Right atrium auricular region (tissue), 2 donors: ENCODE data around the gene EPHB3. TPM values are rescaled to one million over a fixed set of nuclear protein-coding genes. Genes with fewer than 3 reads are reported as not detected.
A peak's percentile ranks its signal among the peaks of the same experiment; 100 is the strongest.

Experiments used
- DNase-seq: peaks from one replicate; pipeline ENCODE4 v3.0.0-alpha.2; 2019; ENCODE audit warnings: low spot score
- H3K27ac ChIP-seq, 2 donors: fragments of 200-600 bp; sonication (generic); 1 replicate in 1 of 2; 2 replicates in 1 of 2; pipeline ENCODE4 v1.5.1; 2016 to 2019
- H3K27me3 ChIP-seq, 2 donors: fragments of 200-600 bp; sonication (generic); one replicate each; pipeline versions ENCODE4 v1.5.1 to v1.6.0; 2017 to 2019
- H3K36me3 ChIP-seq: fragments of 200-600 bp; sonication (generic); one replicate; pipeline ENCODE4 v1.5.1; 2016
- H3K4me1 ChIP-seq, 2 donors: fragments of 200-600 bp; sonication (generic); one replicate each; pipeline versions ENCODE4 v1.5.1 to v1.6.0; 2017 to 2019
- H3K4me3 ChIP-seq, 2 donors: fragments of 200-600 bp; sonication (generic); 1 replicate in 1 of 2; 2 replicates in 1 of 2; pipeline ENCODE4 v1.5.1; 2017 to 2019; ENCODE audit warnings: mild to moderate bottlenecking in 1 of 2, moderate library complexity in 1 of 2
- H3K9me3 ChIP-seq, 2 donors: fragments of 200-600 bp; sonication (generic); one replicate each; pipeline ENCODE4 v1.5.1; 2019
- CTCF ChIP-seq, 2 donors: fragments of 200-600 bp; sonication (generic); IDR thresholded peaks; one replicate each; pipeline ENCODE4 v1.5.1; 2019; ENCODE audit warnings: antibody characterized with exemption in 2 of 2
- total RNA-seq, 2 donors: library from RNA; depleted of rRNA; stranded (reverse); fragments of >200 nt; gene quantifications; one replicate each; pipeline ENCODE4 v1.1.0, GENCODE V29; 2016

The EPHB3 gene
- total RNA-seq = 1 to 10 TPM; 2.1 to 5.1 TPM

DNA sequence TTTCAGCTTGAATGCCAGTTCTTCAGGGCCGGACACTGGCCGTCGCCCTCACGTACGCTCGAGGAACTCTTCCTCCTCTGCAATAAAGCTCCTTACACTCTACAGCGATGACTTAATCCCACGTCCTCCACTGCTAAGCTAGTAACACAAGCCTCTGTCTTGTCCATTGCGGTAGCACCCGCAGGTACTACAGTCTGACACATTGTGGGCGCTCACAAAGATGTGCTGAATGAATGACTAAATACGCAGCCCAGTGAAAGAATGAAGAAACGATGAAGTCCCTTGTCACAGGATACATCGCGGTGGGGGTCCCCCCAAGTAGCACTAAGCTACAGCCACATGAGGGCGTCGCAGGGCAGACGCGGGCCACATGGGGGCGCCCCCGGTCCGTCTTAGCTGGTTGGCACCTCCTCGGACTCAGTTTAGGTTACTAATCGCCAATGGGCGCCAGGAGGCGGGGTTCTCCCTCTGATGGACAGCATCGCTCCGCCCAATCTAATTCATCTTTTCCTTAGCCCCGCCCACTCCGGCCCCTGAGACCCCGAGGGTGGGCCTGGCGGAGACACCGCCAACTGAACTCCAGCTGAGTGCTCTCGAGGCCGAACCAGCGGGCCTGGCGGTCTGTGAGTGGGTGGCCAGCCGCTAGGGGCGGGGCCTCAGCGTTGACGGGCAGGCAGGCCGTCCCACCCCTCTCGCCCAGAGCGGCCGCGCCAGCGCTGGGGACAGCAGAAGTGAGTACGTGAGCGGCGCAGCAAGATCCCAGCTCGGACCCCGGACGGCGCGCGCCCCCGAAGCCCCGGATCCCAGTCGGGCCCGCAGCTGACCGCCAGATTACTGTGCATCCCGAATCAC is at the start of gene EPHB3:
TSS of gene EPHB3 (plus strand) at position 725 of the 852 bp plus-strand sequence. CDS start 451 bp downstream, outside the sequence.
- peak; percentile 92 to 99 for TF ChIP-seq CTCF (IDR thresholded peaks at IDR 0.05)
- Histone ChIP-seq H3K4me1 (peaks cover 0 to 37% of the 10 kb centered on the region in 2 donors), H3K27me3 (no peaks in the 10 kb centered on the region)

GRCh38 chr3:184512621-184513020 is 49.0 kb upstream of the EPHB3 start:
- H3K27ac ChIP-seq = no peak overlapping the region
- H3K36me3 ChIP-seq = no peaks in the 10 kb centered on the region
- no peaks in the 10 kb centered on the region for H3K9me3 ChIP-seq
- TF ChIP-seq CTCF (IDR thresholded peaks at IDR 0.05) = no peak
- peaks cover 0 to 16% of the 10 kb centered on the region in 2 donors for H3K4me1 ChIP-seq
- H3K4me3 ChIP-seq = no peak overlapping the region
- peak; percentile 38 for DNase-seq
- peaks cover 6 to 8% of the 10 kb centered on the region in 2 donors for H3K27me3 ChIP-seq

More for the DNA sequence above, at the start of gene EPHB3:
- H3K4me3 ChIP-seq = peak within 1 kb of the TSS; percentile 43 to 73
- peak within 1 kb of the TSS; percentile 29 to 62 for H3K27ac ChIP-seq
- H3K36me3 ChIP-seq = no peaks in the 10 kb centered on the region
- peak; percentile 99 for DNase-seq
- no peaks in the 10 kb centered on the region for H3K9me3 ChIP-seq

- Histone ChIP-seq H3K9me3 (no peaks in the 10 kb centered on the region), H3K4me3 (peak overlapping the region; percentile 30 to 49)
- peak; percentile 88 for DNase-seq
These were observed 48.1 kb upstream of the EPHB3 start for GRCh38 chr3:184513276-184514170.

GRCh38 chr3:184514171-184514490 is 47.5 kb upstream of the EPHB3 start:
- DNase-seq = no peak
- no peaks in the 10 kb centered on the region for H3K9me3 ChIP-seq
- H3K27ac ChIP-seq = peak overlapping the region in 1 of 2 donors; percentile 1
- H3K36me3 ChIP-seq = no peaks in the 10 kb centered on the region
- no peak for TF ChIP-seq CTCF (IDR thresholded peaks at IDR 0.05)
- peaks cover 6 to 8% of the 10 kb centered on the region in 2 donors for H3K27me3 ChIP-seq
- peaks cover 0 to 16% of the 10 kb centered on the region in 2 donors for H3K4me1 ChIP-seq
- peak overlapping the region; percentile 30 to 49 for H3K4me3 ChIP-seq

More at GRCh38 chr3:184513276-184514170, 48.1 kb upstream of the EPHB3 start:
- Histone ChIP-seq H3K4me1 (peaks cover 0 to 16% of the 10 kb centered on the region in 2 donors), H3K27ac (no peak overlapping the region), H3K36me3 (no peaks in the 10 kb centered on the region), H3K27me3 (peaks cover 6 to 8% of the 10 kb centered on the region in 2 donors)
- TF ChIP-seq CTCF (IDR thresholded peaks at IDR 0.05) = peak; percentile 91 to 94

DNA sequence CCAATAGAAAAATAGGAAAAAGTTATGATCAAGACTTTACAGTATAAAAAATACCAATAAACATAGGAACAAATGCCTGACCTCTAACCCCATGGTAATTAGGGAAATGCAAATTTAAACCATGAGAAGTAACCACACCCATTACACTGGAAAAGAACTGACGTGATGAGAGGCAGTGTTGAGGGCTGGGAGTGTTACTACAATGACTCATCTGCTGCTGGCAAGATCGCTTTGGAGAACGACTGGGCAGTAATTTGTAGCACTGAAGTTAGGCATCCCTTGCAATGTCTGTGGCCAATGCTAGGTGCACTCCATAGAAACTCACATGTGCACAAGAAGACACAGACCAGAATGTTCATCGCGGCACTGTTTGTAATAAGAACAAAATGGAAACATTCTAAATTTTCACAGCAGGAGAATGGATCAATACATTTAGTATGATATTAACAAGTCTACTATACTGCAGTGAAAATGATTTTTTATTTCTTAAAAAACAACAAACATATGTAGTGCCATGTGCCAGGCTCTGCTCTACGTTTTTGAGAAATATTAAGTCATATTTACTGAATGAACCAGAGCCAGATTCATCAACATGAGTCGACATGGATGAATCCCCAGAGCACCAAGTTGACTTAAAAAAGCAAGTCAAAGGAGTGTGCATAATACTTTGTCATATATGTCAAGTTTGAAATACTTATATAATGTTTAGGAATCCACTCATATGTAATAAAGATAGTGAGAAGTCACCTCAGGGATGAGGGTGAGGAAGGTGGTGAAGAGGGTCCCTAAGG is 37.6 kb upstream of the EPHB3 start:
- H3K4me3 ChIP-seq = no peak overlapping the region
- peaks cover 0 to 8% of the 10 kb centered on the region in 2 donors for H3K27me3 ChIP-seq
- H3K9me3 ChIP-seq = no peaks in the 10 kb centered on the region
- H3K36me3 ChIP-seq = no peaks in the 10 kb centered on the region
- no peak for TF ChIP-seq CTCF (IDR thresholded peaks at IDR 0.05)
- H3K4me1 ChIP-seq = peaks cover 0 to 20% of the 10 kb centered on the region in 2 donors
- DNase-seq = peak; percentile 54
- H3K27ac ChIP-seq = no peak overlapping the region
